GM19467 (cell line): ENCODE results near the gene NOCT.
"Not testable (repeated sequence)": the region's sequence is repeated elsewhere in the genome, so short reads cannot be mapped to it uniquely, and the experiment has no call there.

Experiments used
- ATAC-seq: cut with Tn5 transposase; IDR thresholded peaks from one replicate; pipeline ENCODE4 v1.9.1; 2021; ENCODE audit warnings: mild to moderate bottlenecking, moderate library complexity; ENCODE audit not compliant: unreplicated experiment

Gene NOCT

GRCh38 chr4:139015269-139015947 lies at the start of gene NOCT:
TSS of gene NOCT (plus strand) at chr4:139015781. CDS start at chr4:139015982, 201 bp downstream.
- peak; percentile 93 for ATAC-seq

- peak; percentile 96 for ATAC-seq
These were observed 48.3 kb upstream of the NOCT start for GRCh38 chr4:138967313-138967712.

GRCh38 chr4:138972956-138973801 lies 42.4 kb upstream of the NOCT start:
- no peak for ATAC-seq

- no peak for ATAC-seq
These were observed 40.4 kb upstream of the NOCT start for GRCh38 chr4:138975225-138975624.

GRCh38 chr4:138976526-138976925 lies 39.1 kb upstream of the NOCT start:
- no peak for ATAC-seq

GRCh38 chr4:138977524-138977923 lies 38.1 kb upstream of the NOCT start:
- peak; percentile 96 for ATAC-seq

GRCh38 chr4:138978028-138978585 lies 37.5 kb upstream of the NOCT start:
- no peak for ATAC-seq

- ATAC-seq, result no peak
These were observed 37.0 kb upstream of the NOCT start for GRCh38 chr4:138978600-138978999.

GRCh38 chr4:138979742-138980141 lies 35.8 kb upstream of the NOCT start:
- no peak for ATAC-seq

- no peak for ATAC-seq
These were observed 33.6 kb upstream of the NOCT start for GRCh38 chr4:138981930-138982390.

- no peak for ATAC-seq
These were observed 32.8 kb upstream of the NOCT start for GRCh38 chr4:138982754-138983153.

- ATAC-seq, result no peak
These were observed 31.9 kb upstream of the NOCT start for GRCh38 chr4:138983690-138984089.

GRCh38 chr4:138984647-138985046 lies 30.9 kb upstream of the NOCT start:
- ATAC-seq, result no peak

GRCh38 chr4:138992676-138993075 lies 22.9 kb upstream of the NOCT start:
- ATAC-seq, result no peak

GRCh38 chr4:138996090-138996489 lies 19.5 kb upstream of the NOCT start:
- no peak for ATAC-seq

GRCh38 chr4:138999666-139000065 lies 15.9 kb upstream of the NOCT start:
- no peak for ATAC-seq

GRCh38 chr4:139000134-139000533 lies 15.4 kb upstream of the NOCT start:
- not testable (repeated sequence) for ATAC-seq

GRCh38 chr4:139001430-139001829 lies 14.2 kb upstream of the NOCT start:
- ATAC-seq, result not testable (repeated sequence)

GRCh38 chr4:139003668-139004067 lies 11.9 kb upstream of the NOCT start:
- ATAC-seq, result not testable (repeated sequence)

GRCh38 chr4:139005774-139006173 lies 9.8 kb upstream of the NOCT start:
- ATAC-seq, result no peak

- ATAC-seq, result no peak
These were observed 7.9 kb upstream of the NOCT start for GRCh38 chr4:139007640-139008039.

- ATAC-seq, result not testable (repeated sequence)
These were observed 7.3 kb upstream of the NOCT start for GRCh38 chr4:139008278-139008677.
